Gastroesophageal sphincter (tissue), 4 donors: ENCODE measurements around the gene TLK2. TPM values are rescaled to one million over a fixed set of nuclear protein-coding genes. Genes with fewer than 3 reads are reported as not detected.

ENCODE experiments used
- ATAC-seq: fragments of 150-250 bp; one replicate; pipeline ENCODE4 v1.9.1; 2016; ENCODE audit warnings: mild to moderate bottlenecking, moderate library complexity
- H3K27ac ChIP-seq, 4 donors: fragments of 200-600 bp; sonication (generic) in 3 of 4; 1 replicate in 3 of 4; 2 replicates in 1 of 4; pipeline ENCODE4 v1.5.1; 2016 to 2019
- H3K27me3 ChIP-seq: fragments of 200-600 bp; sonication (generic); one replicate; pipeline ENCODE4 v1.5.1; 2019
- H3K36me3 ChIP-seq, 2 donors: fragments of 200-600 bp; sonication (generic); one replicate each; pipeline ENCODE4 v1.5.1; 2019; ENCODE audit warnings: control low read depth in 1 of 2
- H3K4me1 ChIP-seq, 3 donors: fragments of 200-600 bp; sonication (generic); 1 replicate in 2 of 3; 2 replicates in 1 of 3; pipeline ENCODE4 v1.5.1; 2016 to 2019; ENCODE audit warnings: control low read depth in 2 of 3
- H3K4me3 ChIP-seq, 2 donors: fragments of 200-600 bp; sonication (generic); one replicate each; pipeline ENCODE4 v1.5.1; 2019; ENCODE audit warnings: mild to moderate bottlenecking in 1 of 2, moderate library complexity in 1 of 2
- H3K9me3 ChIP-seq, 3 donors: fragments of 200-600 bp; sonication (generic); one replicate each; pipeline ENCODE4 v1.5.1; 2017 to 2019; ENCODE audit warnings: control low read depth in 2 of 3
- CTCF ChIP-seq, 4 experiments: fragments of 200-600 bp in 2 of 4; fragments of 450-650 bp in 2 of 4; sonication (generic) in 1 of 4; IDR thresholded peaks; one replicate each; pipeline ENCODE4 v1.5.1; 2017 to 2019; ENCODE audit warnings: antibody characterized with exemption in 4 of 4, mild to moderate bottlenecking in 2 of 4, moderate library complexity in 2 of 4
- EP300 ChIP-seq: sonication (generic); formaldehyde crosslinking; IDR thresholded peaks from one replicate; pipeline ENCODE4 v1.6.1; 2017; ENCODE audit warnings: antibody characterized with exemption, mild to moderate bottlenecking
- POLR2A ChIP-seq, 2 donors: fragments of 450-650 bp; IDR thresholded peaks; one replicate each; pipeline ENCODE4 v1.6.1; 2017; ENCODE audit warnings: antibody characterized with exemption in 2 of 2, mild to moderate bottlenecking in 2 of 2, moderate library complexity in 1 of 2
- POLR2AphosphoS5 ChIP-seq: sonication (generic); formaldehyde crosslinking; IDR thresholded peaks from one replicate; pipeline ENCODE4 v1.6.1; 2017; ENCODE audit warnings: antibody characterized with exemption
- WGBS, 2 donors: methylation state at CpG; one replicate each; pipeline ENCODE4 v1.1.5; 2018; ENCODE audit warnings: low coverage in 1 of 2; 5-methylcytosine and 5-hydroxymethylcytosine counted together
- total RNA-seq, 4 donors: library from RNA; depleted of rRNA; stranded (reverse); fragments of >200 nt; gene quantifications; one replicate each; pipeline ENCODE4 v1.1.0, GENCODE V29; 2016

Gene TLK2
- total RNA-seq, 4 donors from 2014 or later: 42.7 to 69.4 (median 51.3) TPM

- Histone ChIP-seq H3K27ac (no peak overlapping the region), H3K27me3 (no peaks in the 10 kb centered on the region), H3K4me1 (no peaks in the 10 kb centered on the region), H3K4me3 (no peak overlapping the region), H3K9me3 (no peaks in the 10 kb centered on the region), H3K36me3 (peaks cover 0 to 86% of the 10 kb centered on the region in 2 donors)
- no peak for ATAC-seq
- WGBS, 2 donors: 79 to 97% methylated on average over 2 of the region's 2 CpGs
- TF ChIP-seq POLR2A (IDR thresholded peaks at IDR 0.05): no peak
- TF ChIP-seq CTCF (IDR thresholded peaks at IDR 0.05): no peak
These were observed 100.3 kb downstream of the TLK2 start for GRCh38 chr17:62578757-62579487.

GRCh38 chr17:62580947-62581346, 102.3 kb downstream of the TLK2 start:
- Histone ChIP-seq H3K4me1 (no peaks in the 10 kb centered on the region), H3K27ac (no peak overlapping the region), H3K4me3 (no peak overlapping the region), H3K36me3 (peaks cover 0 to 84% of the 10 kb centered on the region in 2 donors), H3K9me3 (no peaks in the 10 kb centered on the region), H3K27me3 (no peaks in the 10 kb centered on the region)
- no peak for TF ChIP-seq POLR2AphosphoS5
- no peak for TF ChIP-seq EP300
- no peak for TF ChIP-seq CTCF (IDR thresholded peaks at IDR 0.05)
- TF ChIP-seq POLR2A (IDR thresholded peaks at IDR 0.05): no peak
- 78 to 92% methylated on average over 1 to 2 of the region's 2 CpGs for WGBS, 2 donors
- ATAC-seq: no peak

- no peak for ATAC-seq
- Histone ChIP-seq H3K4me1 (no peaks in the 10 kb centered on the region), H3K27me3 (no peaks in the 10 kb centered on the region), H3K27ac (no peak overlapping the region), H3K4me3 (no peak overlapping the region), H3K9me3 (no peaks in the 10 kb centered on the region), H3K36me3 (peaks cover 0 to 84% of the 10 kb centered on the region in 2 donors)
- TF ChIP-seq CTCF (IDR thresholded peaks at IDR 0.05): no peak
- no peak for TF ChIP-seq EP300
- no peak for TF ChIP-seq POLR2AphosphoS5
- TF ChIP-seq POLR2A (IDR thresholded peaks at IDR 0.05): no peak
- 33 to 43% methylated on average over 1 of the region's 1 CpG for WGBS, 2 donors
These were observed 103.1 kb downstream of the TLK2 start for GRCh38 chr17:62581764-62582163.

- H3K36me3 ChIP-seq: peaks cover 0 to 93% of the 10 kb centered on the region in 2 donors
- H3K4me1 ChIP-seq: no peaks in the 10 kb centered on the region
- H3K27me3 ChIP-seq: no peaks in the 10 kb centered on the region
- H3K27ac ChIP-seq: no peak overlapping the region
- no peak for ATAC-seq
- no peaks in the 10 kb centered on the region for H3K9me3 ChIP-seq
- TF ChIP-seq EP300: no peak
- no peak for TF ChIP-seq POLR2AphosphoS5
- TF ChIP-seq POLR2A (IDR thresholded peaks at IDR 0.05): no peak
- TF ChIP-seq CTCF (IDR thresholded peaks at IDR 0.05): no peak
- WGBS, 2 donors: 81 to 83% methylated on average over 1 to 2 of the region's 2 CpGs
- no peak overlapping the region for H3K4me3 ChIP-seq
These were observed 108.9 kb downstream of the TLK2 start for GRCh38 chr17:62587554-62587953.

GRCh38 chr17:62588109-62588508, 109.5 kb downstream of the TLK2 start:
- no peaks in the 10 kb centered on the region for H3K9me3 ChIP-seq
- H3K4me3 ChIP-seq: no peak overlapping the region
- peaks cover 0 to 93% of the 10 kb centered on the region in 2 donors for H3K36me3 ChIP-seq
- TF ChIP-seq EP300 (no peak), POLR2A (IDR thresholded peaks at IDR 0.05) (no peak), CTCF (IDR thresholded peaks at IDR 0.05) (no peak), POLR2AphosphoS5 (no peak)
- H3K27me3 ChIP-seq: no peaks in the 10 kb centered on the region
- ATAC-seq: no peak
- H3K4me1 ChIP-seq: no peaks in the 10 kb centered on the region
- no peak overlapping the region for H3K27ac ChIP-seq
- WGBS, 2 donors: 74 to 77% methylated on average over 4 to 7 of the region's 7 CpGs
